ENCODE measurements around the gene FAM114A2.
A peak's percentile ranks its signal among the peaks of the same experiment; 100 is the strongest.
"Not testable (repeated sequence)": the region's sequence is repeated elsewhere in the genome, so short reads cannot be mapped to it uniquely, and the experiment has no call there.

FAM114A2 gene

DNA sequence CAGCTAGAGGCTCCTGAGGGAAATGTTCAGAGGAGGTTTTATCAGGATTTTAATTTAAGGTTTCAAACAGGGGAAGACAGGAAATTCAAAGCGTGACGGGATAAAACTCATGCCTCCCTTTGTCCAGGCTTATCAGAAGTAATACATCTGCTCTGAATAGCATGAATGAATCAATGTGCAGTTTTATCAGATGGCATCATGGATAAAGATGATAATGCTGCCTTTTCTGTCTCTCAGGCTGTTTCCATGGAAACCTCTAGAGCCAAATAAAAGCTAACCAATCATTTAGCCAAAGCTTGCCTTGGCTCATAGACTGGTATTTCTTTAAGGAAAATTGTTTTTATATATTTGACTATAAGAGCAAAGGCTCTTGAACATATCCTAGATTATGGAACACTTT is 16.5 kb upstream of the FAM114A2 start:
- no peak for DNase-seq
- intact Hi-C loops (cut with DNase I): no loop called here

DNA sequence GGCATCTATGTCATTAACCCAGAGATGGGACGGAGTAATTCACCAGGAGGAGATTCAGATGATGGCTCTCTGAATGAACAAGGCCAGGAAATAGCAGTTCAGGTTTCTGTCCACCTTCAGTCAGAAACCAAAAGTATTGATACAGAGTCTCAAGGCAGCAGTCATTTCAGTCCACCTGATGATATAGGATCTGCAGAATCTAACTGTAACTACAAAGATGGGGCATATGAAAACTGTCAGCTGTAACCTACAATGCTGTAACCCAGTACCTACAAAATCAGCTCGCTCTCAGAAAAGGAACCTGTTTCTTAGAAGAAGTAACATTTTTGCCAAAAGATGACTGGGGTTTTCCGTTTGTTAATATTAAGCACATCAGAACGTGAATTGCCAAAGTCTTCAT is 14.8 kb upstream of the FAM114A2 start:
- DNase-seq: no peak
- intact Hi-C loops (cut with DNase I): no loop called here

- intact Hi-C loops (cut with DNase I): no loop called here
- no peak for DNase-seq
Measured at GRCh38 chr5:154049636-154050035, 10.9 kb upstream of the FAM114A2 start.

DNA sequence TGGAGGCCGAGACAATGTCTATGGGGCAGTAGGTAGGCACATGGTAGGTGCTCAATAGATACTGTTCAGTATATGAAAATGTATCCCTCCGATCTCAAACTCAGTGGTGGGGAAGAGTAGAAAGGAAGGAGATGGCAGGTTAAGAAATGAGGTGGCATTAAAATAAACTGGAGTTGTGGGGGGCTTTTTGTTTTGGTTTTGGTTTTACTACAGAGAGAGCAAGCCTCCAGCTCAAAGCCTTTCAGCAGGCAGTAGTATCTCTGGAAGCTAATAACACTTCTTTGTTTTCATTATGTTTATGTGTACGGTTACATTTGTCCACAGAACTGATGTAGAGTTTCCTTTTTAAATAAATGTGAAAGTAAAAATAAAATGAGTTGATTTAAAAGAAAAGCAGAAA is 8.6 kb upstream of the FAM114A2 start:
- intact Hi-C loops (cut with DNase I): no loop called here
- DNase-seq: no peak

DNA sequence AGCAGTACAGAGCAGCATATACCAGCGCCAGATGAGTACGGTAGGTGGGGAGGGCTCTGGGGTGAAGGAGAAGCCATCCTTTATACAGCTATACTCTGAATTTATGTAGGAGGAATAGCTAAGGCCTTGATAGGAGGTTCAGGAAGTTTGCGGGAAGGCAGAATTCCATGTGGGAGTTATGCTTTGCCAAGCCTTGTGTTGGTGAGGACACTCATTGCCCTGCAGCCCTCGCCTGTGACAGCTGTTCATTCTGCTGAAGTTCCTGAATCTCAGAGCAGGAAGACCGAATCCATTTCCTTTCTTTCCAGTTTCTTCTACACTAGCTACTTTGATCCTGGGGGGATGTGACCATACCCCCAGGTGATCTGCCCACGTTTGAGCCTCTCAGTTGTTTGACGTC is 7.8 kb upstream of the FAM114A2 start:
- intact Hi-C loops (cut with DNase I): no loop called here
- DNase-seq: no peak

- intact Hi-C loops (cut with DNase I): no loop called here
Measured at GRCh38 chr5:154044581-154044980, 5.9 kb upstream of the FAM114A2 start.

GRCh38 chr5:154044099-154044498 is 5.4 kb upstream of the FAM114A2 start:
- no peak for DNase-seq
- intact Hi-C loops (cut with DNase I): no loop called here

More at GRCh38 chr5:154044581-154044980, 5.9 kb upstream of the FAM114A2 start:
- DNase-seq: no peak

DNA sequence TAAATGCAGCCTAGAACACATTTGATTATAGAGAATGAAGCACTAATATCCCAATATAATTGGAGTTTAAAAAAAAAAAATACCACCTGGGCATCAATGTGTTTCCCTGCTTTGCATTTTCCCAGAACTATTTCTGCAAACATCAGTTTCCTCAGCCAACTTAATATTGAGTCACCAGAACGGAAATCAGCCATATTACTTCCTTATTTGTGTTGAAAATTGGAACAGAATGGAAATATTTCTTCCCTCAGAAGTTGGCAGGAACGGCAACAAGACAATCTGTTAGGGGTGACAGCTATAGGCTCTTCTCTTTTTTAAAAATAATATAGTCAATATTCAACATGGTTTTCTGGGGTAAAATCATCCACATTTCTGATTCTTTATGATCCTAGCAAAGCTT is 4.1 kb upstream of the FAM114A2 start:
- intact Hi-C loops (cut with DNase I): no loop called here
- DNase-seq: no peak

- intact Hi-C loops (cut with DNase I): no loop called here
- no peak for DNase-seq
Measured at GRCh38 chr5:154039458-154039829, 734 bp upstream of the FAM114A2 start.

DNA sequence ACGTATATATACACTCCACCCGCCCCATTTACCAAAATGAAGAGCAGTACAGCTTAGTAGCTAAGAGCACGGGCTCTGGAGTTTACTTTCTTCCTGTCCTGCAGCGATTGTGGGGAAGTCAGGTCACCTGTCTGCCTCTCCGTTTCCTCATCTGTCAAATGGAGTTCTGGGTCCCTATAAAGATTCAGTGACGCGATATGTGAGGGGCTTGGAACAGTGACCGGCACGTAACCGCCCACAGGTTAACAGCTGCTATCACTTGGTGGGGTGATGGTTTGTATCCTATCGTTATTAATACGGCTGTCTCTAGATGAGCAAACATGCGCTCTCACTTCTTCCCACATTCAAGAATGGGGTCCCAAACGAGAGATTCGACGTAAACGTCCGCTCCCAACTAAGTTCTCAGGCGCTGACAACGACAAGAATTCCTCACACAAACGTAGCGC is 426 bp downstream of the FAM114A2 start:
- DNase-seq: peak in 2 of 10 donors; percentile 27 to 79
- intact Hi-C loops (cut with DNase I): no loop called here

DNA sequence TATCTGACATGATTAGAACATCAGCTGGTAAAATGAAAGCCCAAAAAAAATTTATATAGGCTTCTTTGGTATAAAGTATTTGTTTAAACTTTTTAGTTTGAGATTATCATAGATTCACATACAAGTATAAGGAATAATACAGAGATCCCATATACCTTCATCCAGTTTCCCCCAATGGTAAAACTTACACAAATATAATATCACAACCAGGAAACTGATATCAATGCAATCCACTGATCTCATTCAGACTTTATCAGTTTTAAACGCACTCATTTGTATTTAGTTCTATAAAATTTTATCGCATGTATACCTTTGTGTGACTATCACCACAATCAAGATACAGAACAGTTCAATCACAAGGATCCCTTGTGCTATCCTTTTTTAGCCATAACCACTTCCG is 3.8 kb downstream of the FAM114A2 start:
- intact Hi-C loops (cut with DNase I): no loop called here
- DNase-seq: no peak

GRCh38 chr5:154031937-154032489 is 6.7 kb downstream of the FAM114A2 start:
- no peak for DNase-seq
- intact Hi-C loops (cut with DNase I): no loop called here

DNA sequence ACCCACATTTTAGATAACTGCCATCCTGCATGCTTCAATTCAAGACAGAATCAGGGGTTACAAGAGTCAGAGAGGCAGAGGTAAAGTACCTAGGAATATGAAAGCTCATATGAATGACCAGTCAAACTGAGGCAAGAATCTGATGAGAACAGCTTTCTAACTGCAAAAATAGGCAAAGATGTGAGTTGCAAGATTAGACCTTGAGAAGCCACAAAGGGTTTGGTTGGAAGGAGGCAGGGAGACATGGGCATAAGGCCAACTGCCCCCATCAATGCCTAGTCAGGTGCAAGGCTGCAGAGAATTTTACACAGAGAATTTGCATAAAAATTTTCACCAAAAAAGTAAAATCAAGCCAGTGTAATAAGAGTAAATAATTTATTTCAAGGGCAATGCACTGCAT is 12.8 kb downstream of the FAM114A2 start:
- DNase-seq: no peak
- intact Hi-C loops (cut with DNase I): no loop called here

- DNase-seq; intact Hi-C loops (cut with DNase I): not testable (repeated sequence)
Measured at GRCh38 chr5:154018919-154019318, 19.8 kb downstream of the FAM114A2 start.

GRCh38 chr5:154015071-154015693 is 23.5 kb downstream of the FAM114A2 start:
- peak in 1 of 10 donors; percentile 45 for DNase-seq

GRCh38 chr5:154010660-154011059 is 28.1 kb downstream of the FAM114A2 start:
- intact Hi-C loops (cut with DNase I): no loop called here
- DNase-seq: no peak

More at GRCh38 chr5:154015071-154015693, 23.5 kb downstream of the FAM114A2 start:
- intact Hi-C loops (cut with DNase I): no loop called here

- intact Hi-C loops (cut with DNase I): no loop called here
- no peak for DNase-seq
Measured at GRCh38 chr5:154005648-154006047, 33.1 kb downstream of the FAM114A2 start.

DNA sequence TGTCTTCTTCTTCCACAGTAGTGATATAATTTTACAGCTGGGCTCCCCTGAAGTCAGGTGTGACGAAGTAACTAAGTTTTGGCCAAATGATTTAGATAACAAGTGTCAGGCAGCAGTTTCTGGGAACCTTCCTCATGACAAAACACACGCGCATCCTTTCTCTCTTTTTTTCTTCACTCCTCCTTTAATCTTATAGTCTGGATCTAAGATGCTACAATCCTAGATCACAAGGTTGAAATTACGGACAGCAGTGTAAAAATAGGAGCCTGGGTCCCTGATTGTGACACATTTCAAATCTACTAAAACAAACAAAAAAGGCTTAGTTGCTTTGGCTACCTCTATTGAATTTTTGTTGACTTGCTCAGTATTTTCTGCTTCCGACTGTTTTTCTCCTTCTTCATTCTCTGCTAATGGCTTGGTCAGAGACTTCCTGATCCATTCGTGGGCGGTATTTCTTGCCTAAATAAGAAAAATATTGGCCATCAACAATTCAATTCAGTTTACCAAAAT is 36.1 kb downstream of the FAM114A2 start:
- DNase-seq: no peak

GRCh38 chr5:154002093-154002492 is 36.6 kb downstream of the FAM114A2 start:
- DNase-seq: no peak
- intact Hi-C loops (cut with DNase I): no loop called here

More for the DNA sequence above, 36.1 kb downstream of the FAM114A2 start:
- intact Hi-C loops (cut with DNase I): no loop called here

- no peak for DNase-seq
- intact Hi-C loops (cut with DNase I): no loop called here
Measured at GRCh38 chr5:154000703-154001102, 38.0 kb downstream of the FAM114A2 start.

GRCh38 chr5:153999995-154000394 is 38.7 kb downstream of the FAM114A2 start:
- intact Hi-C loops (cut with DNase I): no loop called here
- DNase-seq: no peak

- no peak for DNase-seq
- intact Hi-C loops (cut with DNase I): no loop called here
Measured at GRCh38 chr5:153998768-153999167, 39.9 kb downstream of the FAM114A2 start.

Data from posterior cingulate gyrus (tissue), 11 donors.